GM21381 (cell line): Measurements from ENCODE around the gene TMEM59.
A peak's percentile ranks its signal among the peaks of the same experiment; 100 is the strongest.
"Not testable (repeated sequence)": the region's sequence is repeated elsewhere in the genome, so short reads cannot be mapped to it uniquely, and the experiment has no call there.

Source experiments
- ATAC-seq: cut with Tn5 transposase; IDR thresholded peaks from one replicate; pipeline ENCODE4 v1.9.1; 2021; ENCODE audit warnings: mild to moderate bottlenecking, moderate library complexity; ENCODE audit not compliant: unreplicated experiment

The TMEM59 gene, protein sequence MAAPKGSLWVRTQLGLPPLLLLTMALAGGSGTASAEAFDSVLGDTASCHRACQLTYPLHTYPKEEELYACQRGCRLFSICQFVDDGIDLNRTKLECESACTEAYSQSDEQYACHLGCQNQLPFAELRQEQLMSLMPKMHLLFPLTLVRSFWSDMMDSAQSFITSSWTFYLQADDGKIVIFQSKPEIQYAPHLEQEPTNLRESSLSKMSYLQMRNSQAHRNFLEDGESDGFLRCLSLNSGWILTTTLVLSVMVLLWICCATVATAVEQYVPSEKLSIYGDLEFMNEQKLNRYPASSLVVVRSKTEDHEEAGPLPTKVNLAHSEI

DNA sequence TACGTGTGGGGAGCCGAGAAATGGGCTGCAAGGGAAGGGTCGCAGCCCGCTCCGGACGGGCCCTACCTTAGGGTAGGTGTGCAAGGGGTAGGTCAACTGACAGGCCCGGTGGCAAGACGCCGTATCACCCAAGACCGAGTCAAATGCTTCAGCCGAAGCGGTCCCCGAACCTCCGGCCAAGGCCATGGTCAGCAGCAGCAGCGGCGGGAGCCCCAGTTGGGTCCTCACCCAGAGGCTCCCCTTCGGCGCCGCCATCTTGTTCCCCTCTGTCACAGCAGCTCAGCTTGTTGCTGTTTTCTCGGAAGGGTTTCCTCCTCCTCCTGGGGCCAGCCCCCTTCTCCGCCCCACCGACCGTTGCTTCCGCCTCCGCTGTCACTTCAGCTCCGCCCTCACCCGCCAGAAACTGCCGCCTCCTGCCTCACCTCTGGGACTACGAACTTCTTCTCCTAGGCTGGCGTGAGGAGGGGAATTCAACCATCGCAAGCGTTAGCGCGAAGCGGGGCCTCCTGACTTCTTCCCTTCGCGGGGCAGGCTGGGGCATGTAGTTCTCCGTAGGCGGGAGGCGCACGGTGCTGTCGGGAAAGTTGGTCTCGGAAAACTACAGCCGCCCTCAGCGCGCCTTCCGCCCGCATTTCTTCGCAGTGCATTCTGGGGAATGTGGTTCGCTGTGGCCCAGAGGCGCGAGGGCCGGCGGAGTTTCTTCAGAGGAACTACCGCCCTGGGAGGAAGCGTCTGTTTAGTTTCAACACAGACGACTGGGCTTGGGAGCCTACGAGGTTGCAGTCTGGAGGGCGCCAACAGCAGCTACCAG, at the start of gene TMEM59, which contains the start of gene TCEANC2:
Gene TMEM59, minus strand, starts transcription at position 271 of the 811 bp plus-strand sequence. Its CDS starts 16 bp downstream, at position 255.
Gene TCEANC2, plus strand, starts transcription at position 675 of the 811 bp plus-strand sequence. CDS start 815 bp downstream, outside the sequence.
- ATAC-seq: peak; percentile 93

DNA sequence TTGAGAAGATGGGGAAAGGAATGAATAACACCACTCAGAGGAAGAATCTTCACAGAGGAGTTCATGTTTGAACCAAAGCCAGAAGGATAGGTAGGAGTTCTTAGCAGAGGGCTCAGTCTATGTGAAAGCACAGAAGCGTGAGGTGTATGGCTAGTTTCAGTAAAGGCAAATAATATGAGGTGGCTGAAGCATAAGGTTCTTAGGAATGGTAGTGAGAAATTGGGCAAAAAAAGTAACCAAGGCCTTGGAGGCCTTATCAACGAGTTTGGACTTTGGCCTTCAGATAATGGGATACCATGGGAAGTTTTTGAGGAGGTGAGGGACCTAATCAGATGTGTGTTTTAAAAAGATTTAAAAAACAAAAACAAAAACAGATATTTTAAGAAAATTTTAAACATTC, 47.5 kb upstream of the TMEM59 start:
- ATAC-seq: no peak

DNA sequence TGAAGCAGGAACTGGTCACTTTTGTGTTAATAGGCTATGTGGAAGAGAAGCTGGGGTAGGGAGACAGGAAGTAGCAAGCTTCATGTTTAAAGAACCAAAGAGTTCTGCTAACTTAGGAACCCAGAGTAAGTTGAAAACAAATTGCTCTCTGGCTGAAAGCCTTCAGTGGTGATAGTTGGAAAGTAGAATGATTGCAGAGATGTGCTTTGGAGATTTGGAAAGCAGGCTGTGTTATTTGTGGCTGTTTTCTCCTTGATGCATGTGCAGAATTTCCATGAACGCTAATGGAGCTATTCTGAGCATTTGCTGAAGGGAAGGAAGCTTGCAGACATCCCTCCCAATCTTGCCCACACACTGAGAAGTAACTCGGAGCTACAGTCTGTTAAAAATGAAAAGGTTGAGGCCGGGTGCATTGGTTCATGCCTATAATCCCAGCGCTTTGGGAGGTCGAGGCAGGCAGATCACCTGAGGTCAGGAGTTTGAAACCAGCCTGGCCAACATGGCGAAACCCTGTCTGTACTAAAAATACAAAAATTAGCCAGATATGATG, 46.1 kb upstream of the TMEM59 start:
- ATAC-seq: no peak

DNA sequence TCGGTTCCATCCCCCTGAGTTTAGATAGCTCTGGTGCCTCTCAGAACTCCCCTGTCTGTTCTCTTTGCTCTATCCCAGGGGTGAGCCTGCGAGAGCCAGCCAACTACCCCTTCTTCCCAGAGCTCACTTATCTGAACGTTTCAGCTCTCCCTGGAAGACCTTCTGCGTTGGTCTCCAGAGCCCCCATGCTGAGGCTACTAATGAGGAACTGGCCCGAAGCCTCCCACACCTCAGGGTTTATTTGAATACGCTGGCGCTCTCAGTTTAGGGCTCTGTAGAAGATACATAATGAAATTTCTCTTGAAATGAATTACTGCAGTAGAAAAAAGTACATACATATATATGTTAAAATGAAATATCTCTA, 43.9 kb upstream of the TMEM59 start:
- ATAC-seq: no peak

DNA sequence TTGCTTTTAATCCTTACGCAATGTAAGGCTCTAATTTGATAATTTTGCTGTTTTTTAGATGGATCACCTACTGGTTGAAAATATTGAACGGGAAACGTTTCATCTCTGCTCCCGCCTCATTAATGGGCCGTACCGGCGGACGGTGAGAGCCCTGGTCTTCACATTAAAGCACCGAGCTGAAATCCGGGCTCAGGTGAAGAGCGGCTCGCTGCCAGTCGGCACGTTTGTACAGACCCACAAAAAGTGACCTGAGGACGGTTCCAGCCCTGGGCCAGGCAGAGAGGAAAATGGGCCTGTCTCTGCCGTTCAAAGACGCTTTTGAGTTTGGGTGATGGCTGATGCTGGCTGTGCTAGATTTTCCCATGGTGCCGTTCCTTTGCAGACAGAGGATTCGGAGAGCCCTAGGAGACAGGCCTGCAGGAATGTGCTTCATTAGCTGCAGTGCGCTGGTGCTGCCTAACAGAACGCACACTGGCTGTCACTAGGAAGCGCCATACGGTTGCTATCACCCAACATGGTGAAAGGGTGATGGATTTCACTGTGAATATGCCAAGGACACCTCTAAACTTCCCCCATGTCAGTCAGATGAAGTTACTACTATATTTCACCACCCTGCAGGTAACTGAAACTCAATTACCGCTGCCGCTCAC, 43.3 kb upstream of the TMEM59 start:
- no peak for ATAC-seq

DNA sequence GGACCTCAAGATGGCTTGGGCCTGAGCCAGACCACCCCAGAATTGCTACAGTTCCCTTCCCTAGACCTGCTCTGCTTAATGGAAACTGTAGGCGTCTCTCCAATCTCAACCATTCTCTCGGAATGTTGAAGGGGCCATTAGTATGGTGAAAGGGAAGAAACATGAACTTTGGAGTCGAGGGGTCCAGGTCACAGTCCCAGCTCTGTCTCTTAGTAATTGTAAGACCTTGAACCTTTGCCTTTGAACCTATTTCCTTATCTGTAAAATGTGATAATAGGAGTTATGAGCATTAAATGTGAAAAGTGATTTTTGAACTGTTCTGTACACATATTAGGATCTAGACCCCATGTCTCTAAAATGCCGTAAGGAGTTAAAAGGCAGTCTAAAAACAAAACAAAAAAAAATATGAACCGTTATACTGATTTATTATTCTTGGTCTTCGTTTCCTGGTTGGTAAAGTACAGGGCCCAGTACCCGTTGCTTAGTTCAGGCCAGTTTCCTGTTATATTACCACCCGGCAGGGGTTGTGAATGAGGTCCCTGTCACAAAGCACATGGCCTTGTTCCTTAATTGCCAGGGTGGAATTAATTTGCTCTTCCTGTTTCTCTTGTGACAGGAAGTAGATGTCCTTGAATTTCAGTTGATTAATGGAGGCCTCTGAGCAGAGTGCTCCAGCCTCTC, 42.7 kb upstream of the TMEM59 start:
- ATAC-seq: no peak

DNA sequence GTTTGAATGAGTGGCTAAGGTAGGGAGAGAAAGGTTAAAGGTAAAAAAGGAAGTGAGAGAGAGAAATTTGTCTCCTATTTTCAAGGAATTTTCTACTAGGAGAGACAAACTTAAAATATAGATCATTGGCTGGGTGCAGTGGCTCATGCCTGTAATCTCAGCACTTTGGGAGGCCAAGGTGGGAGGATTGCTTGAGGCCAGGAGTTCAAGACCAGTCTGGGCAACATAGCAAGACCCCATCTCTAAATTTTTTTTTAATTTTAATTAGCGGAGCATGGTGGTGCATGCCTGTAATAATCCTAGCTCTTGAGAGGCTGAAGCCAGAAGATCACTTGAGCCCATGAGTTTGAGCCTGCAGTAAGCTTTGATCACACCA, 41.7 kb upstream of the TMEM59 start:
- not testable (repeated sequence) for ATAC-seq

DNA sequence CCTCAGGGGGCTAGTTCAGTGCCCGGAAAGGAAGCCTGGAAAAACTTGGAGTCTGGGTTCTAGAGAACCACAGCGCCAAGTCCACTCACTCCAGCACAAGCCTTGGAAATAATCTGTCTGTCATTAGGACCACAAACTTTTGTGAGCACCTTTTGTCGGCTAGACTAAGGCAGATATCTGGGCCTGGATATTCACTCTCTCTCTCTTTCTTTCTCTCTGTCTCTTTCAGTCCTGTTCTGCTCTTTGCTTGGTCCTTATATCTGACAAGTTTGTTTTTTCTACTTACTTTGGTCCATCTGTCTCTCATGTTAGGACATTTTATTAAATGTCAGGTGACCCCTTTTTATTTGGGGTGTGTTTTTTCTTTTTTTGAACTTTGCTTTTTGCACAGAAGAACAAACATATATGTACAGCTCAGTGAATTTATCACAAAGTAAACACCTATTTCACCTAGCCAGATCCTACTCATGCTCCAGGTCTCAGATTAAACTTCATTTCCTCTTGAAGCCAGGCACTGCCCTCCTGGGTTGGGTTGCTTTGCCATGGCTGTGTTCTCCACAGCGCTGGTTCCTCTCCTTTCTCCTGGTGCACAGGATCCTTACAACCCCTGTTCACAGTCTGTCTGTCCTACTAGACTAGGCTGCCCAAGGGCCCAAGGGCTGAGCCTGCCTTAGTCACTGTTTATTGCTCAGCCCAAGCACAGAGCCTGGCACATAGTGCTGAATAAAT, 41.2 kb upstream of the TMEM59 start:
- ATAC-seq: no peak

DNA sequence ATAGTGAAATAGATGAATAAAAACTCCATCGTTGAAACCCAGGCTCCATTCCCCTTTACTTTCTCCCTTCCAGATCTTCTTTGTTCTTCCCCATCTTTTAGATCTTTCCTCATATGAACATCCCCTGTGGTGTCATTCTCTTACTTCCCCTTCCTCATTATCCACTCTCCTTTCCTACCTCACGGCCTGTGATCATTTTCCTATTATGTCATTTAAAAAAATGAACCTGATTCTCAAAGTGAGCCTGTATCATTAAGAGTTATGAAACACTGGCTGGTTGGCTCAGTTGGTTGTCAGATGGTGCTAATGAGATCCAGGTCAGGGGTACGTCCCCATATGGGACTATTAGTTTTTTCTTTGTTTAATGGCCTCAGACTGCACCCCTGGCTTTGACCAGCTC, 38.7 kb upstream of the TMEM59 start:
- ATAC-seq: no peak

DNA sequence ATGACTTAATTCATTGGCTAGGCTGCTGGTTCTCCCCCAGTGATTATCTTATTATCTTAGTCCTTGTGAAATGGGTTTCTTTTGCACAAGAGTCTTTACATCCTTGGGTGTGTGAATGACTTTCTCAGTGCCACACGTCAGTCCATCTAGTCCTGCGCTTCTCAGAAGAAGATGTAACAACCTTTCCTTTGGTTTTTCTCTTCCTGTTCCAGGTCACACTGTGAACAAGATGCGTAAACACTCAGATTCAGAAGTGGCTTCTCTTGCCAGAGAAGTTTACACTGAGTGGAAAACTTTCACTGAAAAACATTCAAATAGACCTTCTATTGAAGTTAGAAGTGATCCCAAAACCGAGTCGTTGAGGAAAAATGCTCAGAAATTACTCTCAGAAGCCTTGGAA, 35.4 kb upstream of the TMEM59 start:
- no peak for ATAC-seq

DNA sequence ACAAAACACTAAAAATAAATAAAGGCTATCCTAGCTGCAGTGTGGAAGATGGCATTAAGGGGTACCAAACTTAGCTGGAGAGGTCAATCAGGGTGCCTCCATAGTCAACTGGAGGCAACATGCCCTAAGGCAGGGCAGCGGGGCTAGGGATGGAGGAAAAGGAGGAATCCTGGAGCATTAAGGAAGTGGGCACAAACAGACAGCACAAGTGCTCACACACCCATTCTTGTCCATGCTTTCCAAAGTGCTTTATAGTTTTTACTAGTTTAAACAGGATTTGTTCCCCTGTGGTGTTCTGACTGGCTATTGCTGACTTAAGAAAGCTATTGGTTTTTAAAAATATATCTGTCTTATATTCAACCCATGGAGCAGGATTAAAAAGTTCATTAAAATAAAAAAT, 33.8 kb upstream of the TMEM59 start:
- ATAC-seq: no peak

DNA sequence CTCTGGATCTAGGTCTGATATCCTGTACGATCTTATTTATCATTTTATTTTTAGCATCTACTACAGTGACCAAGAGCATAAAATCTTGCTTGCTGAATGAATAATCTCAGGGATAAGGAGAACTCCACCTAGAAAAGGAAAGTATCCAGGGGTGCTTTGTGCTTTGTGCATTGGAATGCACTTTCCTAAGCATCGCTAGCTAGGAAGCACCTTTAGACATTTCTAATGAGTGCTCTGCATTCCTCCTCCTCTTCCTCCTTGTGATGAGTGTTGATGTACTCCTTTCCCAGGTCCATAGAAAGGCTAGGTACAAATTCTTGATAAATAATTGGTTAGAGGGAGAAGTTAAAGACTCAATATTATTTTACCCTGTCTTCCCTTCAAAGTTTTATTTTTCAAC, 31.8 kb upstream of the TMEM59 start:
- ATAC-seq: no peak

DNA sequence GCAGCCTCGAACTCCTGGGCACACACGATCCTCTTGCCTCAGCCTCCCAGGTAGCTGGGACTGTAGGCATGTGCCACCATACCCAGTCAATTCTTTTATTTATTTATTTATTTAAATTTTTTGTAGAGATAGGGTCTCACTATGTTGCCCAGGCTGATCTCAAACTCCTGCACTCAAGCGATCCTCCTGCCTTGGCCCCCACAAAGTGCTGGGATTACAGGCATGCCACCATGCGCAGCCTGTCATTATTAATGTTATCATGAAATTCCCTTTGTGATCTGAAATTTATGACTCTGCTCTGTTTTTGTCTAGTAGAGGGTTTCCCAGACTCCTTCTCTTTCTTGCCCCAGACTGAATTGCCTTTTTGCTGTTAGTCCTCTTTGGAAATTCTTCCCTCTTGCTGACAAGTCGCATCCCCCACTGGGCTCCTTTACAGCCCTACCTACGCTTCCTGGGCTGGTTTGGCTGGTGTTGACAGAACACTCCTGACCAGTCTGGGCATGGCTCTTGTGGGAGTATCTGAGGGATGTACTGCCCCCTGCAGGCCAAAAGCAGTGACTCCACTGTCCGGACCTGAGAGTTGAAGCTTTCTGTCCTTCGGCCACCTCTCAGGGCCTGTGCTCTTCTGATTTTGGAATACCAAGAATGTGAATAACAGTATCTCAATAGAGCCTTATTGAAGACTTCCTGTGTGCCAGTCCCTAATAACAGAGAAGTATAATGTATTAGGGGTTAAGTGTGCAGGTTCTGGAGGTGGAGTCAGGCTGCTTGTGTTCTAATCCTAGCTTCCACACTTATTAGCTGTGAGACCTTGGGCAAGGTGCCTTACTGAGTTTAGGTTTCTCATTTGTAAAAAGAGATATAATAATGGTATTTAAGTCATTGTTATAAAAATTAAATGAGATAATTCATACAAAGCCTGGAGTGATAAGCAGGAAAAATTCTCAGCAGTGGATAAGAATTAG, 28.6 kb upstream of the TMEM59 start:
- no peak for ATAC-seq

DNA sequence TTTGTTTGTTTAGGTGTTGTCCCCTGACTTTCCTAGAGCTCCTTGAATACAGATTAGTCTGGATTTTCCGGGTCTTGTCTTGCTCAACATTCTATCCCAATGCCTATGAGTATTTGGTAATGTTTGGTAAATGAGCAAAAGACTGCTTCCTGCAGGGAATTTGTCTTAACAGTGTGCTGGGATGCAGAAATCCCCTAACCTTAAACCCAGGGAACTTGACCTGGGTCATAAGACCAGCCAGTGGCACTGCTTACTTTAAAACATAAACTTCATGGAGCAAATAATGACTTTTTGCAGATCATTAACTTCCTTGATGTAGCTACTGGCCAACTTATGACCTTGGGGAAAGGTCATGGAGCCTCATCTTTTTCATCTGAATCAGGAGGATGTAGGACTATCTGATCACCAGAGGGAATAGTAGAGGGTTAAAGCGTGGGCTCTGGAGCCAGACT, 27.6 kb upstream of the TMEM59 start:
- no peak for ATAC-seq

DNA sequence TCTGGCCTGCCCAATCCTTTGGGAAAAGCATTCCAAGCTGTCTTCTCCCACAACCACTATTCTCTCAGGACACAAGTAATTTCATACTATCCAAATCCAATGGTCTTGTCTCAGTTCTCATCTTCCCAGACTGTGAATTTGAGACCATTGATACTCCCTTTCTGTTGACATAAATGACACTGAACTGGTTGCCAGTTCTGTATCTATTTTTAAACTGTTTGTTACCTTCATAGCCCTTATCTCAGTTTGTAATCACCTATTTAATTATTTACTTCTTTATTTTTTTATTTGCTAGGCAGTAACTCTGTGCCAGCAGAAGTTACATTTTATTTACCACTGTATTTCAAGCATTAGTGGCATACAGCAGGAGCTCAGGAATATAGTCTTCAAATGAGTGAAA, 24.4 kb upstream of the TMEM59 start:
- ATAC-seq: no peak

DNA sequence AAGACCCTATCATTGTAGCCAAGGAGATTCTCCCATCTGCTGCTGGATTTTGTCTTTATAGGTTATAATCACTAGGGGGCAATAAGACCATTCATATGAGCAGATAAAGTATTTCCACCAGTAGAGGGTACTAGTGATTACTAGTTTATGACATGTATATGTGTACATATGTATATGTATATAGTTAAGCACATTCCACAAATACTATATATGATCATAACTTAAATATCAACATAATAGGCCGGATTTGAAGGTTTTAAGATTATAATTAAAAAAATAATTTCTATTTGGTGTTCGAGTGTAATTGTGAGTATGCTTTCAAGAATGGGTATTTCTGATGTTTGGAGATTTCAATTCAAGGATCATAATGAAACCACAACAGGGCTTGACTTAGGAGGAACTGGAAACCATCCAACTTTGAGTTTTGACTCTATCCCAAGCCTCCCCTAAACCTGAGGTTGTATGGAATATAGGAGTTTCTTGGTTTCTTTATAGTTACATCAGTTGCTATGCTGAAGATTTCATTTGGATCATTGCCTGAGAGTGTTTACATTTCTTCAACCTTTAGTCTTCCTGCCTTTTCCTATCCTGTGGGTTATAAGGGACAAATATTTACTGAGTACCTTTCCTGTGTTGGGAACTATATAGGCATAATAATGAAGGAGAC, 17.3 kb upstream of the TMEM59 start:
- ATAC-seq: no peak

DNA sequence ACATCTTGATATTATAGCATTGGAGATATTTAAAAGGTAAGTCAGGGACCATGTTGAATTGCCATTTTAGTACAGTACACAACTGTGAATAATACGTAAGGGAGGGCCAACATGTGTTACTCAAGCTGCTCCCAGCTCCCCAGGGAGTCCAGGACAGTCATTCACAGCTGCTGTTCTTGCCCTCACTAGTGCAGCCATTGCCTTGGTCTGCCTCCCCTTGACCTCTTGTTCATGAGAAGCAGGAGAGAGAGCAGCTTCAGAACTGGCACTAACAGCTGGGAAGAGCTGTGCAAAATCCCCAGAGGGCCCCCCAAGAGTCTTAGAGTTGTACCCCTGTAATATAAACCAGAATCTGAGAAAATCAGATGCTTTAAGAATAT, 16.8 kb upstream of the TMEM59 start:
- ATAC-seq: no peak

DNA sequence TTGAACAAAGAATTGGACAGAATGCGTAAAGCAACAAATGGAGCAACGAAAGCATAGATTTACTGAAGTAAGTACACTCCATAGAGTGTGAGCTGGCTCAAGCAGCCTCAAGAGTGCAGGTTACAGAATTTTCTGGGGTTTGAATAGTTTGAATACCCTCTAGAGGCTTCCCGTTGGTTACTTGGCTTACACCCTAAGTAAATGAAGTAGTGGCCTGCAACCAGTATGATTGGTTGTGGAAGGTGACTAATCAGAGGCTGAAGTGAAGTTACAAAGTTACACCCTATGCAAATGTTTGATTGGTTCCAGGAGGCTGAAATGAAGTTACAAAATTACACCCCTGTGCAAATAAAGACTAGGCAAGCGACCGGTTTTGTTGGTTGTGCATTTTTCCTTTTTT, 11.3 kb upstream of the TMEM59 start:
- no peak for ATAC-seq

DNA sequence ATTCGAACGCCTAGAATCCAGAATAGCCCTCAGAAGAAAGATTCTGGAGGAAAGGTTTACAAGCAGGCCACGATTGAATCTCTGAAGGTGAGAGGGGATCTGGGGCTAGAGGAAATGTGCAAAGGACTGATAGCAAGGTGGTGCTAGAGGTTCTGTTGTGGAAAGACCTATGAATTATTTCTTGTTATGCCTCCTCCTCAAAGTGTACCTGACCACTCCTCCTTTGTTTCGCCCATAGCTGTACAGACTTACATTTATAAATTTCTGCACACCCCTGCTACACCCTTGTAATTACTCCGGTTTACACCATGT, 1.4 kb upstream of the TMEM59 start:
- no peak for ATAC-seq
